OCI-LY7 (cell line): ENCODE measurements around the gene METTL21A. TPM values are rescaled to one million over a fixed set of nuclear protein-coding genes. Genes with fewer than 3 reads are reported as not detected.

ENCODE experiments used
- BruUV-seq: library from RNA; stranded (reverse); fragments of 400-500 nt; replicated peaks from 2 replicates; lab custom pipeline; 2021; lab: Mats Ljungman, UMichigan
- CTCF ChIA-PET: fragments of 300-600 bp; sonication (Branson Sonifier 250); formaldehyde crosslinking; loops from one replicate; lab custom pipeline; 2022; ENCODE audit warnings: antibody characterized with exemption; ENCODE audit not compliant: unreplicated experiment; lab: Charles Lee
- POLR2A ChIA-PET: fragments of 300-600 bp; sonication (Branson Sonifier 250); formaldehyde crosslinking; loops from one replicate; lab custom pipeline; 2022; ENCODE audit warnings: antibody characterized with exemption; lab: Charles Lee
- DNase-seq: peaks from one replicate; pipeline ENCODE4 v3.0.0-alpha.2; 2015; ENCODE audit warnings: low spot score
- H2AFZ ChIP-seq: fragments of 200-600 bp; sonication (generic), shearing (Covaris generic); 2 replicates; pipeline ENCODE4 v1.6.1; 2014; ENCODE audit warnings: mild to moderate bottlenecking, antibody characterized with exemption, low read length, moderate library complexity
- H3K27ac ChIP-seq: fragments of 200-600 bp; sonication (generic); 2 replicates; pipeline ENCODE4 v1.5.1; 2014; ENCODE audit warnings: mixed run types, low read depth, mild to moderate bottlenecking, moderate library complexity, low read length, inconsistent platforms; ENCODE audit not compliant: poor library complexity, severe bottlenecking
- H3K36me3 ChIP-seq: fragments of 200-600 bp; sonication (generic); 2 replicates; pipeline ENCODE4 v1.6.1; 2014; ENCODE audit warnings: mild to moderate bottlenecking, antibody characterized with exemption, low read length, moderate library complexity, mixed read lengths; ENCODE audit not compliant: insufficient read depth
- H3K4me1 ChIP-seq: fragments of 200-600 bp; sonication (generic); 2 replicates; pipeline ENCODE4 v1.5.1; 2014; ENCODE audit warnings: mild to moderate bottlenecking, low read length; ENCODE audit not compliant: insufficient read depth, poor library complexity, severe bottlenecking
- H3K4me2 ChIP-seq: fragments of 200-600 bp; sonication (generic); 2 replicates; pipeline ENCODE4 v1.6.1; 2014; ENCODE audit warnings: mild to moderate bottlenecking, low read length
- H3K4me3 ChIP-seq: fragments of 200-600 bp; sonication (generic); 2 replicates; pipeline ENCODE4 v1.5.1; 2014; ENCODE audit warnings: mild to moderate bottlenecking, low read depth, low read length; ENCODE audit not compliant: poor library complexity, severe bottlenecking
- H3K79me2 ChIP-seq: fragments of 200-600 bp; sonication (generic); 2 replicates; pipeline ENCODE4 v1.6.1; 2016; ENCODE audit warnings: low read depth, mild to moderate bottlenecking, low read length, moderate library complexity, mixed read lengths; ENCODE audit not compliant: insufficient read depth
- H3K9me2 ChIP-seq: fragments of 200-600 bp; sonication (generic); 2 replicates; pipeline ENCODE4 v1.6.1; 2016; ENCODE audit warnings: mild to moderate bottlenecking, low read length, mixed read lengths; ENCODE audit not compliant: insufficient read depth
- H3K9me3 ChIP-seq: fragments of 200-600 bp; sonication (generic); 2 replicates; pipeline ENCODE4 v1.6.1; 2014; ENCODE audit warnings: mild to moderate bottlenecking, mixed run types, low read length, mixed read lengths
- H4K20me1 ChIP-seq: fragments of 200-600 bp; sonication (generic); 2 replicates; pipeline ENCODE4 v1.6.1; 2014; ENCODE audit warnings: mild to moderate bottlenecking, antibody characterized with exemption, low read length, moderate library complexity, mixed read lengths; ENCODE audit not compliant: insufficient read depth
- EZH2phosphoT487 ChIP-seq: fragments of 200-600 bp; sonication (generic); IDR thresholded peaks from 2 replicates; pipeline ENCODE4 v1.6.1; 2018; ENCODE audit warnings: low read depth, borderline replicate concordance, mild to moderate bottlenecking, mixed run types, antibody characterized with exemption, low read length, moderate library complexity, mixed read lengths
- intact Hi-C: fragments of 100-400 bp; cut with micrococcal nuclease; formaldehyde crosslinking; loops from one replicate; pipeline ENCODE4 v1.10.0; 2022; ENCODE audit not compliant: unreplicated experiment
- total RNA-seq, 2 experiments: library from RNA; depleted of rRNA in 1 of 2; stranded (reverse); fragments of >200 nt in 1 of 2; shearing (Covaris generic) in 1 of 2; gene quantifications; 2 replicates each; pipeline ENCODE4 v1.2.3, GENCODE V29; 2014 to 2022
- TF ChIP-seq, protein P1 (sequence below): fragments of 200-600 bp; sonication (generic); conservative IDR thresholded peaks from 2 replicates; pipeline ENCODE4 v1.5.1; 2014; ENCODE audit warnings: mild to moderate bottlenecking, antibody characterized with exemption, low read length, moderate library complexity, mixed read lengths

Gene METTL21A
- total RNA-seq, 2 experiments from 2014 or later, result 55.2 to 58.9 TPM

GRCh38 chr2:207587305-207587704 is 37.9 kb downstream of the METTL21A start:
- H3K9me3 ChIP-seq, result peaks cover 16% of the 10 kb centered on the region
- TF ChIP-seq EZH2phosphoT487, result no peak
- TF ChIP-seq, protein P1, sequence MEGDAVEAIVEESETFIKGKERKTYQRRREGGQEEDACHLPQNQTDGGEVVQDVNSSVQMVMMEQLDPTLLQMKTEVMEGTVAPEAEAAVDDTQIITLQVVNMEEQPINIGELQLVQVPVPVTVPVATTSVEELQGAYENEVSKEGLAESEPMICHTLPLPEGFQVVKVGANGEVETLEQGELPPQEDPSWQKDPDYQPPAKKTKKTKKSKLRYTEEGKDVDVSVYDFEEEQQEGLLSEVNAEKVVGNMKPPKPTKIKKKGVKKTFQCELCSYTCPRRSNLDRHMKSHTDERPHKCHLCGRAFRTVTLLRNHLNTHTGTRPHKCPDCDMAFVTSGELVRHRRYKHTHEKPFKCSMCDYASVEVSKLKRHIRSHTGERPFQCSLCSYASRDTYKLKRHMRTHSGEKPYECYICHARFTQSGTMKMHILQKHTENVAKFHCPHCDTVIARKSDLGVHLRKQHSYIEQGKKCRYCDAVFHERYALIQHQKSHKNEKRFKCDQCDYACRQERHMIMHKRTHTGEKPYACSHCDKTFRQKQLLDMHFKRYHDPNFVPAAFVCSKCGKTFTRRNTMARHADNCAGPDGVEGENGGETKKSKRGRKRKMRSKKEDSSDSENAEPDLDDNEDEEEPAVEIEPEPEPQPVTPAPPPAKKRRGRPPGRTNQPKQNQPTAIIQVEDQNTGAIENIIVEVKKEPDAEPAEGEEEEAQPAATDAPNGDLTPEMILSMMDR, result no peak
- ChIA-PET POLR2A (interaction anchor here (0.6 to 1.4 kb wide), 5 partner anchors 11 to 1367 kb away, joined by 3 to 5 read pairs (median 4); no protein-coding TSS in a partner anchor), CTCF (no interaction called here)
- no peaks in the 10 kb centered on the region; the same call in 1 of the 2 replicates for H3K79me2 ChIP-seq
- no peaks in the 10 kb centered on the region for H3K4me1 ChIP-seq
- H3K4me3 ChIP-seq, result no peak overlapping the region
- H3K27ac ChIP-seq, result no peak overlapping the region
- no peak for DNase-seq
- H3K9me2 ChIP-seq, result no peaks in the 10 kb centered on the region
- H3K4me2 ChIP-seq, result no peak overlapping the region
- intact Hi-C loops, result no loop called here
- peaks cover 99% of the 10 kb centered on the region for H3K36me3 ChIP-seq
- BruUV-seq, result no TSS peak
- no peak overlapping the region for H2AFZ ChIP-seq
- no peaks in the 10 kb centered on the region for H4K20me1 ChIP-seq

GRCh38 chr2:207584952-207585351 is 40.2 kb downstream of the METTL21A start:
- intact Hi-C loops, result no loop called here
- no peak overlapping the region for H3K27ac ChIP-seq
- H3K36me3 ChIP-seq, result peaks cover 96% of the 10 kb centered on the region
- ChIA-PET CTCF (no interaction called here), POLR2A (interaction anchor here (0.7 kb wide), 1 partner anchor 1684 kb away, joined by 3 read pairs; no protein-coding TSS in a partner anchor)
- no peak overlapping the region for H3K4me3 ChIP-seq
- no peaks in the 10 kb centered on the region for H4K20me1 ChIP-seq
- no peak for TF ChIP-seq EZH2phosphoT487
- TF ChIP-seq, protein P1, result no peak
- no peak overlapping the region for H2AFZ ChIP-seq
- no peaks in the 10 kb centered on the region for H3K4me1 ChIP-seq
- no TSS peak for BruUV-seq
- no peaks in the 10 kb centered on the region for H3K9me3 ChIP-seq
- H3K9me2 ChIP-seq, result no peaks in the 10 kb centered on the region
- no peak overlapping the region for H3K4me2 ChIP-seq
- no peaks in the 10 kb centered on the region; the same call in 1 of the 2 replicates for H3K79me2 ChIP-seq
- DNase-seq, result no peak

DNA sequence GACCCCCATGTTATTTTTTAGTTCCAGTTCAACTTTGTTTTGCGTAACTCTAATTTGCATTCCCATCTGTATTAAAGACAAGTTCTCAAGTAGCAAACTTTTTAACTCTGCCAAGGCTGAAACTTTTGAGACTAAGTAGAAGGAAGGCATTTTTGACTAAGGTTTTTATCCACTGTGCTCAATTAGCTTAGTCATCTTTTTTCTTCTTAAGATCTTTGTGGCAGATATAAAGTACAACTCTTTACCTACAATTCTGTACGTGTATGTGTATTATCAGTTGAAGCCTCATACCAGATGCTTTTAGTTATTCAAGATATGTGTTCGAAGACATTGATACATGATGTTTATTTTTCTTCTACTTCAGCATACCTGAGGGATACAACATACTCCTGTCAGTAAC is 53.8 kb downstream of the METTL21A start:
- Histone ChIP-seq H3K79me2 (no peaks in the 10 kb centered on the region), H3K36me3 (peaks cover 86% of the 10 kb centered on the region), H3K9me2 (no peaks in the 10 kb centered on the region), H2AFZ (no peak overlapping the region), H3K4me2 (no peak overlapping the region), H3K27ac (no peak overlapping the region), H3K9me3 (no peaks in the 10 kb centered on the region), H3K4me1 (no peaks in the 10 kb centered on the region), H3K4me3 (no peak overlapping the region), H4K20me1 (no peaks in the 10 kb centered on the region)
- TF ChIP-seq, protein P1, result no peak
- no peak for TF ChIP-seq EZH2phosphoT487
- BruUV-seq, result no TSS peak
- ChIA-PET POLR2A (interaction anchor here (0.7 kb wide), 1 partner anchor 54 kb away, joined by 11 read pairs; no protein-coding TSS in a partner anchor), CTCF (no interaction called here)
- no peak for DNase-seq
- intact Hi-C loops, result no loop called here
